Adrenal gland (tissue), 5 donors: ENCODE measurements around the gene FARP1.

Experiments
- CTCF ChIP-seq, 6 experiments: fragments of 450-650 bp in 4 of 6; fragments of 200-600 bp in 2 of 6; sonication (generic) in 1 of 6; IDR thresholded peaks; 1 replicate in 5 of 6; 2 replicates in 1 of 6; pipeline versions ENCODE4 v1.5.1 to v1.8.0; 2016 to 2021; ENCODE audit warnings: antibody characterized with exemption in 6 of 6, mild to moderate bottlenecking in 2 of 6, moderate library complexity in 1 of 6
- POLR2A ChIP-seq, 2 donors: fragments of 450-650 bp; IDR thresholded peaks; one replicate each; pipeline ENCODE4 v1.6.1; 2017; ENCODE audit warnings: antibody characterized with exemption in 2 of 2, mild to moderate bottlenecking in 2 of 2, moderate library complexity in 1 of 2
- donor health status: DM: no; HTN: no; CAD: no.

GRCh38 chr13:98470920-98471319, 328.0 kb downstream of the FARP1 start:
- TF ChIP-seq CTCF (IDR thresholded peaks at IDR 0.05) (no peak), POLR2A (IDR thresholded peaks at IDR 0.05) (no peak)
